GM23248 (cell line): ENCODE measurements around the gene C12orf76. TPM values are rescaled to one million over a fixed set of nuclear protein-coding genes. Genes with fewer than 3 reads are reported as not detected.
"Not testable (repeated sequence)": the region's sequence is repeated elsewhere in the genome, so short reads cannot be mapped to it uniquely, and the experiment has no call there.

Source experiments
- DNase-seq: peaks from one replicate; pipeline ENCODE4 v3.0.0-alpha.2; 2015
- H2AFZ ChIP-seq: fragments of 200-600 bp; sonication (generic); 2 replicates; pipeline ENCODE4 v1.6.1; 2016; ENCODE audit warnings: antibody characterized with exemption
- H3F3A ChIP-seq: fragments of 200-600 bp; sonication (generic); 2 replicates; pipeline ENCODE4 v1.6.1; 2016; ENCODE audit warnings: mild to moderate bottlenecking, antibody characterized with exemption, mixed run types; ENCODE audit not compliant: insufficient read depth
- H3K27ac ChIP-seq: fragments of 200-600 bp; sonication (generic); 2 replicates; pipeline ENCODE4 v1.5.1; 2016; ENCODE audit warnings: mild to moderate bottlenecking
- H3K27me3 ChIP-seq: fragments of 200-600 bp; sonication (generic); replicated peaks from 2 replicates; pipeline ENCODE4 v1.6.1; 2016; ENCODE audit warnings: mild to moderate bottlenecking; ENCODE audit not compliant: insufficient read depth
- H3K36me3 ChIP-seq: fragments of 200-600 bp; sonication (generic); 2 replicates; pipeline ENCODE4 v1.6.1; 2016; ENCODE audit warnings: low read depth, mild to moderate bottlenecking
- H3K4me1 ChIP-seq: fragments of 200-600 bp; sonication (generic); 2 replicates; pipeline ENCODE4 v1.6.1; 2016; ENCODE audit warnings: mild to moderate bottlenecking; ENCODE audit not compliant: insufficient read depth
- H3K4me2 ChIP-seq: fragments of 200-600 bp; sonication (generic); one replicate; pipeline ENCODE4 v1.6.1; 2016; ENCODE audit warnings: mild to moderate bottlenecking; ENCODE audit not compliant: unreplicated experiment
- H3K4me3 ChIP-seq: fragments of 200-600 bp; sonication (generic); 2 replicates; pipeline ENCODE4 v1.5.1; 2016; ENCODE audit warnings: mild to moderate bottlenecking
- H3K79me2 ChIP-seq: fragments of 200-600 bp; sonication (generic); 2 replicates; pipeline ENCODE4 v1.6.1; 2016; ENCODE audit warnings: mild to moderate bottlenecking; ENCODE audit not compliant: insufficient read depth
- H3K9ac ChIP-seq: fragments of 200-600 bp; sonication (generic); 2 replicates; pipeline ENCODE4 v1.6.1; 2016; ENCODE audit warnings: mild to moderate bottlenecking
- H3K9me2 ChIP-seq: fragments of 200-600 bp; sonication (generic); 2 replicates; pipeline ENCODE4 v1.6.1; 2016; ENCODE audit warnings: mixed run types, mild to moderate bottlenecking, moderate library complexity; ENCODE audit not compliant: insufficient read depth
- H3K9me3 ChIP-seq: fragments of 200-600 bp; sonication (generic); one replicate; pipeline ENCODE4 v1.6.1; 2017; ENCODE audit warnings: low read depth
- H4K20me1 ChIP-seq: fragments of 200-600 bp; sonication (generic); 2 replicates; pipeline ENCODE4 v1.6.0; 2016; ENCODE audit not compliant: insufficient read depth
- EZH2 ChIP-seq: fragments of 200-600 bp; sonication (generic); IDR thresholded peaks from 2 replicates; pipeline ENCODE4 v1.6.1; 2018; ENCODE audit warnings: antibody characterized with exemption, mild to moderate bottlenecking; ENCODE audit not compliant: insufficient read depth, poor library complexity, severe bottlenecking
- EZH2phosphoT487 ChIP-seq: fragments of 200-600 bp; sonication (generic); IDR thresholded peaks from 2 replicates; pipeline ENCODE4 v1.6.1; 2018; ENCODE audit warnings: antibody characterized with exemption, moderate library complexity, mild to moderate bottlenecking, low read depth; ENCODE audit not compliant: insufficient read depth
- WGBS, 2 experiments: methylation state at CpG; one replicate each; pipeline ENCODE4 v1.1.6; 2015 to 2017; ENCODE audit warnings: low lambda C conversion rate in 2 of 2, low coverage in 1 of 2; ENCODE audit errors: missing lambda C conversion rate in 2 of 2; 5-methylcytosine and 5-hydroxymethylcytosine counted together
- in situ Hi-C: fragments of 300-500 bp; cut with MboI; formaldehyde crosslinking; loops from 2 replicates; pipeline ENCODE4 v1.15.0; 2020
- polyA plus RNA-seq: library from polyadenylated mRNA; unstranded; fragments of >200 nt; fragmentation: Nextera tagmentation; extraction: Ambion mirVana; gene quantifications from 2 replicates; pipeline ENCODE4 v1.2.1, GENCODE V29; 2016
- total RNA-seq: library from RNA; depleted of rRNA; stranded (reverse); fragments of >200 nt; shearing (Covaris generic); gene quantifications from 2 replicates; pipeline ENCODE4 v1.2.3, GENCODE V29; 2014

C12orf76 gene
- total and polyA plus RNA-seq, 2 experiments from 2014 or later = 12.3 to 21.2 TPM

GRCh38 chr12:110015132-110015531 is 33.2 kb downstream of the C12orf76 start:
- TF ChIP-seq EZH2phosphoT487 = no peak
- TF ChIP-seq EZH2 = no peak
- Histone ChIP-seq H3K4me2 (no peak overlapping the region), H3F3A (0 out of 2 replicates have a peak, but pooled peaks cover 7% of the 10 kb centered on the region), H3K9ac (no peak overlapping the region), H3K9me2 (no peaks in the 10 kb centered on the region), H3K9me3 (no peaks in the 10 kb centered on the region), H3K27me3 (no peaks in the 10 kb centered on the region), H3K4me3 (no peak overlapping the region), H3K4me1 (peaks cover 10% of the 10 kb centered on the region), H3K27ac (no peak overlapping the region), H3K36me3 (peaks cover 73% of the 10 kb centered on the region), H4K20me1 (no peaks in the 10 kb centered on the region; the same call in 1 of the 2 replicates), H3K79me2 (peaks cover 99% of the 10 kb centered on the region), H2AFZ (no peak overlapping the region)
- DNase-seq = no peak
- in situ Hi-C loops = no loop called here
- 78 to 83% methylated on average over 2 of the region's 2 CpGs for WGBS, 2 experiments

GRCh38 chr12:110012659-110013058 is 35.7 kb downstream of the C12orf76 start:
- Histone ChIP-seq H3K9me2 (no peaks in the 10 kb centered on the region), H3K36me3 (peaks cover 50% of the 10 kb centered on the region), H2AFZ (no peak overlapping the region), H3K79me2 (peaks cover 99% of the 10 kb centered on the region), H3K9me3 (no peaks in the 10 kb centered on the region), H3F3A (peaks cover 9% of the 10 kb centered on the region; the same call in 1 of the 2 replicates), H3K27ac (peak overlapping the region; percentile 24; the same call in 1 of the 2 replicates), H3K9ac (no peak overlapping the region), H3K4me1 (peaks cover 10% of the 10 kb centered on the region), H4K20me1 (peaks cover 5% of the 10 kb centered on the region; the same call in 1 of the 2 replicates), H3K4me3 (no peak overlapping the region), H3K4me2 (no peak overlapping the region), H3K27me3 (no peaks in the 10 kb centered on the region)
- 94 to 96% methylated on average over 4 of the region's 4 CpGs for WGBS, 2 experiments
- TF ChIP-seq EZH2phosphoT487 (no peak), EZH2 (no peak)
- no peak for DNase-seq
- in situ Hi-C loops = no loop called here

- peak overlapping the region; percentile 24; the same call in 1 of the 2 replicates for H3K27ac ChIP-seq
Observed at GRCh38 chr12:110012137-110012536, 36.2 kb downstream of the C12orf76 start.

GRCh38 chr12:110010853-110011723 is 37.2 kb downstream of the C12orf76 start:
- no peak for DNase-seq
- no peak overlapping the region for H2AFZ ChIP-seq
- H4K20me1 ChIP-seq = peaks cover 8% of the 10 kb centered on the region; the same call in 1 of the 2 replicates
- peaks cover 10% of the 10 kb centered on the region; the same call in 1 of the 2 replicates for H3F3A ChIP-seq
- H3K36me3 ChIP-seq = peaks cover 40% of the 10 kb centered on the region
- no peak overlapping the region for H3K9ac ChIP-seq
- H3K9me2 ChIP-seq = no peaks in the 10 kb centered on the region
- peaks cover 10% of the 10 kb centered on the region for H3K4me1 ChIP-seq
- H3K27ac ChIP-seq = no peak overlapping the region
- WGBS, 2 experiments = 98% methylated on average over 13 of the region's 13 CpGs
- no peaks in the 10 kb centered on the region for H3K9me3 ChIP-seq
- no peaks in the 10 kb centered on the region for H3K27me3 ChIP-seq
- no peak overlapping the region for H3K4me2 ChIP-seq
- no peak overlapping the region for H3K4me3 ChIP-seq
- peaks cover 99% of the 10 kb centered on the region for H3K79me2 ChIP-seq
- in situ Hi-C loops = no loop called here
- TF ChIP-seq EZH2phosphoT487 = no peak
- no peak for TF ChIP-seq EZH2

More at GRCh38 chr12:110012137-110012536, 36.2 kb downstream of the C12orf76 start:
- no peaks in the 10 kb centered on the region for H3K9me2 ChIP-seq
- peaks cover 10% of the 10 kb centered on the region for H3K4me1 ChIP-seq
- in situ Hi-C loops = no loop called here
- no peak overlapping the region for H3K9ac ChIP-seq
- no peak overlapping the region for H2AFZ ChIP-seq
- 90 to 93% methylated on average over 6 of the region's 6 CpGs for WGBS, 2 experiments
- no peak overlapping the region for H3K4me2 ChIP-seq
- peaks cover 9% of the 10 kb centered on the region; the same call in 1 of the 2 replicates for H3F3A ChIP-seq
- H3K27me3 ChIP-seq = no peaks in the 10 kb centered on the region
- no peak overlapping the region for H3K4me3 ChIP-seq
- peaks cover 45% of the 10 kb centered on the region for H3K36me3 ChIP-seq
- peak; percentile 49 for DNase-seq
- H3K9me3 ChIP-seq = no peaks in the 10 kb centered on the region
- peaks cover 99% of the 10 kb centered on the region for H3K79me2 ChIP-seq
- peaks cover 8% of the 10 kb centered on the region; the same call in 1 of the 2 replicates for H4K20me1 ChIP-seq
- no peak for TF ChIP-seq EZH2
- TF ChIP-seq EZH2phosphoT487 = no peak

- H3K27ac ChIP-seq, H3K4me3 ChIP-seq, in situ Hi-C loops, H3K9me3 ChIP-seq, H3K9me2 ChIP-seq, H2AFZ ChIP-seq, DNase-seq, H3K9ac ChIP-seq, H4K20me1 ChIP-seq, H3K27me3 ChIP-seq, H3K4me2 ChIP-seq: not testable (repeated sequence)
- H3K79me2 ChIP-seq = peaks cover 99% of the 10 kb centered on the region
- WGBS, 2 experiments = 95 to 97% methylated on average over 15 of the region's 15 CpGs
- peaks cover 10% of the 10 kb centered on the region for H3K4me1 ChIP-seq
- H3K36me3 ChIP-seq = peaks cover 33% of the 10 kb centered on the region
- peaks cover 28% of the 10 kb centered on the region for H3F3A ChIP-seq
Observed at GRCh38 chr12:110008681-110009398, 39.5 kb downstream of the C12orf76 start.
